Fibroblast of upper back skin (primary cell): ENCODE data around the gene GPX4.

Experiments
- DNase-seq: peaks from one replicate; pipeline ENCODE4 v3.0.0-alpha.2; 2013

GPX4 gene

GRCh38 chr19:1103708-1104310 lies at the start of gene GPX4:
GPX4 (plus strand) TSS chr19:1103994; CDS start chr19:1104044, 50 bp downstream.
- peak; percentile 99 for DNase-seq

DNA sequence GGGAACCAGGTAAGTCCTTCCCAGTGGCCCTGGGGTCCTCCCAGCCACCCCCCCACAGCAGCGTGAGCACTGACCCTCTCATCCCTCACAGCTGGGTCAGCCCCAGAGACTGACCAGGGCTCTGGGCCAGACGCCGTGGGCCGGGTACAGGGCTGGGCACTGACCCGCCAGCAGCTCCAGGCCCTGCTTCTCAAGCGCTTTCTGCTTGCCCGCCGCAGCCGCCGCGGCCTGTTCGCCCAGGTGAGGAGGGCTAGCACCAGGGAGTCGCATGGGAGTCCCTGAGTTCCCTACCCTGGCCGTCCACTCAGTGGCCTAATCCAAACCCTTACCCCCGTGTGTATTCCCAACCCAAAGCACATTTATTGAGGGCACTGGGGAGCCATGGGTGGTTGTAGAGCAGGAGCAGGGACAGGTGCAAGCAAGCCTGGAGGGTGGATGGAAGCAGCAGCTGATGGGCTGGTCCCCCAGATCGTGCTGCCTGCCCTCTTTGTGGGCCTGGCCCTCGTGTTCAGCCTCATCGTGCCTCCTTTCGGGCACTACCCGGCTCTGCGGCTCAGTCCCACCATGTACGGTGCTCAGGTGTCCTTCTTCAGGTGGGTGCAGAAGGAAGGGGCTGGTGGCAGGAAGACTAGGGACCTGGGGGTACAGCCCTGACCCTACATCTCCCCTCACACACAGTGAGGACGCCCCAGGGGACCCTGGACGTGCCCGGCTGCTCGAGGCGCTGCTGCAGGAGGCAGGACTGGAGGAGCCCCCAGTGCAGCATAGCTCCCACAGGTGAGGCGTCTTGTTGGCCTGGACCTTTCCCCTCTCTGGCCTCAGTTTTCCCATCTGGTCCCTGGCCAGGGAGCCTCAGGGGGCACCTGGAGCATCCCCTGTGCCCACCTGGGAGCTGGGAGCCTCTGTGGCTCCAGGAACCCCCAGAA lies 49.4 kb upstream of the GPX4 start:
- DNase-seq = no peak

GRCh38 chr19:1055028-1055425 lies 48.8 kb upstream of the GPX4 start:
- no peak for DNase-seq

DNA sequence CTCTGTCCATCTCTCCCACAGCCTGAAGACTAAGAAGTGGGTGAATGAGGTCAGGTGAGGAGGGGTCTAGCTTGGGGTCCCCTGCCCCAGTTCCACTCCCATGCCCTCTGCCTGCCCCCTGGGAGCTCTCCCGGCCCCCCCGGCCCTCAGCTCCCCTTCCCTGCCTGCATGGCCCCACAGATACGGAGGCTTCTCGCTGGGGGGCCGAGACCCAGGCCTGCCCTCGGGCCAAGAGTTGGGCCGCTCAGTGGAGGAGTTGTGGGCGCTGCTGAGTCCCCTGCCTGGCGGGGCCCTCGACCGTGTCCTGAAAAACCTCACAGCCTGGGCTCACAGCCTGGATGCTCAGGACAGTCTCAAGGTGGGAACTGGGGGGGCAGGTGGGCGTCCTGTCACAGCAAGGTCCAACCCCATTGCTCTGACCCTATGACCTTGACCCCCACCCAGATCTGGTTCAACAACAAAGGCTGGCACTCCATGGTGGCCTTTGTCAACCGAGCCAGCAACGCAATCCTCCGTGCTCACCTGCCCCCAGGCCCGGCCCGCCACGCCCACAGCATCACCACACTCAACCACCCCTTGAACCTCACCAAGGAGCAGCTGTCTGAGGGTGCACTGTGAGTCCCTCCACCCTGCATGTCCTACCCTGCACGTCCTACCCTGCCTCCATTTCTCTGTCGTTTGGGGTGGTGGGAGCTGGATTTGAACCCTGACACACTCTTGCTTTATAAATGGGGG lies 47.7 kb upstream of the GPX4 start:
- no peak for DNase-seq

GRCh38 chr19:1057176-1057855 lies 46.5 kb upstream of the GPX4 start:
- peak; percentile 39 for DNase-seq

GRCh38 chr19:1058112-1058511 lies 45.7 kb upstream of the GPX4 start:
- no peak for DNase-seq

DNA sequence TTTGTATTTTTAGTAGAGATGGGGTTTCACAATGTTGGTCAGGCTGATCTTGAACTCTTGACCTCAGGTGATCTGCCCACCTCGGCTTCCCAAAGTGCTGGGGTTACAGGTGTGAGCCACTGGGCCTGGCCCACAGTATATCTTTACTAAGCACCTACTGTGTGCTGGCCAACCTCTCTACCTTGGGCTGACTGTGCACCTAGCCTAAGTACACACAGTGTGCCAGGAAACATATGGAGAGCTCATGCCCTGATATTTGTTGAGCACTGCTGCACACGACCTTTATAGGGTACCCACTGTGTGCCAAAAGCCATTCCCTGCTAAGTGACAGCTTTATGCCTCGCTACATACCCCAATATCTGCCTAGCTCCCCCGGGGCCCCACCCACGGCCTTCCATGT lies 43.1 kb upstream of the GPX4 start:
- no peak for DNase-seq

GRCh38 chr19:1061987-1062386 lies 41.8 kb upstream of the GPX4 start:
- DNase-seq = no peak

- DNase-seq = no peak
Observed at GRCh38 chr19:1062387-1063029, 41.3 kb upstream of the GPX4 start.

DNA sequence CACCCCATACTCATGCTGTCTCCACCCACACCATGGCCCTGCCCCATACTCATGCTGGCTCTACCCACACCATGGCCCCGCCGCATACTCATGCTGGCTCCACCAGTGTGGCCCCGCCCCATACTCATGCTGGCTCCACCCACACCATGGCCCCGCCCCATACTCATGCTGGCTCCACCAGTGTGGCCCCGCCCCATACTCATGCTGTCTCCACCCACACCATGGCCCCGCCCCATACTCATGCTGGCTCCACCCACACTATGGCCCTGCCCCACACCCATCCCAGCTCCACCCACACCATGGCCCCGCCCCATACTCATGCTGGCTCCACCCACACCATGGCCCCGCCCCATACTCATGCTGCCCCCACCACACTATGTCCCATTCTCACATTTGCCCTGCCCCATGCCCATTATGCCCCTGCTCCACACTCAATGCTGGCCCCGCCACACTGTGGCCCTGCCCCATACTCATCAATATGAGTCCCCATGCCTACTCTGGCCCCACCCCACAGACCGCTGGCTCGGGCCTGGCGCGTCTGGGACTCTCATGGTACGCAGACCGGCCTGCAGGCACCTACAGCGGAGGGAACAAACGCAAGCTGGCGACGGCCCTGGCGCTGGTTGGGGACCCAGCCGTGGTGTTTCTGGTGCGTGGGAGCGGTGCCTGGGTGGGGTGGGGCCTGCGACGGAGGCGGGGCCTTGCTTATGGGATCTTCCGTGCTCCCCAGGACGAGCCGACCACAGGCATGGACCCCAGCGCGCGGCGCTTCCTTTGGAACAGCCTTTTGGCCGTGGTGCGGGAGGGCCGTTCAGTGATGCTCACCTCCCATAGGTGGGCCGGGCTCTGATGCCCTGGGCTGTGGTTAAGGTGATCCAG lies 40.5 kb upstream of the GPX4 start:
- DNase-seq = no peak

DNA sequence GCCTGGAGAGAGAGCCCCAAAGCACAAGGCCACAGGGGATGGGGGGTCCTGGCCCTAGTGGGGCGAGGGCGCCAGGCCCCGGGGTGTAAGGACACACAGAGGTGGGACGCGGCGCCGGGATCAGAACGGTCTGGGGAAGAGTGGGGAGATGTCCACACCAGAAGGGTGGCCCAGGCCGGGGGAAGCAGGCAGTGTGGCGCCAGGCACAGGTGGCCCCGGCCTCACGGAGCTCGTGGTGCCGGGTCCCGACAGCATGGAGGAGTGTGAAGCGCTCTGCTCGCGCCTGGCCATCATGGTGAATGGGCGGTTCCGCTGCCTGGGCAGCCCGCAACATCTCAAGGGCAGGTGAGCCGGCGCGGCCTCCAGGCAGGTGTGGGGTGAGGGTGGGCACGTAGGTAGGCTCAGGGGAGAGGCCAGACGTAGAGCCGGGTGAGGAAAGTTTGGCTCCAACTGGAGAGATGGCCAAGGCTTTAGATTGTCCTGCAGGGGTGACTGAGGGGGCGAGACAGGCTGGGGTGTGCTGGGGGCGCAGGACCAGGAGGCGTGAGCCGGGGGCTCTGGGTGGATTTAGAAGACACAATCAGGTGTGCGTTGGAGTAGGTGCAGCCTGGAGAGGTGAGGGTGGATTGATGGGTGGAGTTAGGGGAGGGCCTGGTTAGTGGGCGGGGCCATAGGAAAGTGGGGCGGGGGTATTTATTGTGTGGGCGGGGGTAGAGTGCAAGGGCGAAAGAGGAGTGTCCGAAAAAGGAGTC lies 39.7 kb upstream of the GPX4 start:
- DNase-seq = no peak

GRCh38 chr19:1064661-1065605 lies 38.9 kb upstream of the GPX4 start:
- peak; percentile 25 for DNase-seq

DNA sequence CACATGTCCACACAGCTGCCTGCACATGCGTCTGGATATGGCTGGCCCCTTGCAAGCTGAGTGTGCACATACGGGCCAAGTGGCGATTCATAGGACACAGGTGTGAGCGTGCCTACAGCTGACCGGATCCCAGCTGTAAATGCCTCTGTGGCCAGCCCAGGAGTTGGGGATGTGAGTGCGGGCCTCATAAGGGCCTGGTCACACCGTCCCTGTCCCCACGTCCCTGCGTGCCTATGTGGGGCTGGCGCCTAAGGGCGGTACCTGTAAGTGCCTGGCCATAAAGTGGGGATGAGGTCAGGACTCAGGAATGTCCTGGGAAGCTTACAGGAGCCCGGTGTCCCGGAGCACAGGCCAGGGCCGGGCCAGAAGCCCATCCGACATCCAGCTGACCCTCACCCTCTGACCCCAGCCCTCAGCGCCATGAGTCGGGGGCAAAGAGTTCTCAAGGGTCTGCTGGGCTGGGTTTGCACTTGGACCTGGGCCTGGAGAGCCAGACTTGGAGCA lies 38.1 kb upstream of the GPX4 start:
- no peak for DNase-seq

DNA sequence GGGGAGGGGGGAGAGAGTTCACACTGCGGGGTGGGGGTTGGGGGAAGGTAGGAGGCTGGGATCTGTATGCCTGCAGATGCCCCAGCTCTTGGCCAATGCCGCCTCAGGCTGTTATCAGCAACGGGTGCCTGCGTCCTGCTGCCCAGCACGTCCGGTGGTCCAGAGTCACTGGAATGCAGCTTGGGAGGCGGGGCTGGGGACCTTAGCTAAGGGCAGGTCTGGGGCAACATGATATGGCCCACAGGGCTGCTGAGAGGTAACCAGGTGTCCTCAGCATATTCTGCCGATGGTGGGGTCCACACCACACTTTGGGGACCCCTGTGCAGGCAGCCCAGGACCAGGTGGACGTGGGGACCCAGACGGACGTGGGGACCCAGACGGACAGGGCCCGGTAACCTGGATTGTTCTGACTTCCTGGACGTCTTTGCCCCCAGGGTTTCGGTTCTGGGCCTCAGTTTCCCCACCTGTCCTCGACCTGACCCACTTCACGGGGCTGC lies 37.5 kb upstream of the GPX4 start:
- no peak for DNase-seq

- no peak for DNase-seq
Observed at GRCh38 chr19:1066748-1067340, 37.0 kb upstream of the GPX4 start, which contains the start of gene ARHGAP45. ARHGAP45 (plus strand) TSS chr19:1067167; CDS start chr19:1067406, 239 bp downstream.

DNA sequence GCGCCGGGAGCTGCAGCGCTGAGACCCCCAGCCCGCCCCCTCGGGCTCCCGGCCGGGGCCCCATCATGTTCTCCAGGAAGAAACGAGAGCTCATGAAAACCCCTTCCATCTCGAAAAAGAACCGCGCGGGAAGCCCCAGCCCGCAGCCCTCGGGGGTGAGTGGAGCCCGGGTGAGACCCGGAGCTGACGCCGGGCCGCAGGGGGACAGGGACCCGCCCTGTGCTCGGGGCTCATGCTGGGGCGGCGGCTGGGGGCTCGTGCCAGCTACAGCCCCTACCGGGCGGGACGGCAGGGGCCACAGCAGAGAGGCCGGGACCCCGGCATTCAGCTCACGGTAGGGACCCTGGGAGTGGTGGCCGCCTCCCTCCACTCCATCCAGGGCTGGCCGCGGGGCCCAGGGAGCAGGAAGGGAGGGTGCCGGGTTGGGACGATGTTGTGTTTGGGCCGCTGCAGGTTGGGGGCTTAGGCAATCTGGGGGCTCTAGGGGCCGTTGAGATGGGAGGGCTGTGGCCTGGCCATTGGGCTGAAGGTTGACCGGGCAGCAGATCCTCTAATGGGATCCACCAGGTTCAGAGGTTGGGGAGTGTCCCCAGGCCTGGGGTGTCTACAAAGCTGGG lies 36.3 kb upstream of the GPX4 start:
- no peak for DNase-seq

- no peak for DNase-seq
Observed at GRCh38 chr19:1068009-1069001, 35.5 kb upstream of the GPX4 start.
